GF-D8 (cell line): ENCODE data around the gene SHROOM3.

Experiments used
- DNase-seq: peaks from one replicate; lab custom pipeline; 2025; lab: John Stamatoyannopoulos, UW

The SHROOM3 gene

GRCh38 chr4:76494243-76494642 is 59.2 kb downstream of the SHROOM3 start:
- DNase-seq: no peak

GRCh38 chr4:76494871-76495590 is 60.0 kb downstream of the SHROOM3 start:
- no peak for DNase-seq

- DNase-seq: no peak
Observed at GRCh38 chr4:76498550-76498949, 63.5 kb downstream of the SHROOM3 start.

- no peak for DNase-seq
Observed at GRCh38 chr4:76499461-76499860, 64.4 kb downstream of the SHROOM3 start.

GRCh38 chr4:76502886-76503285 is 67.9 kb downstream of the SHROOM3 start:
- no peak for DNase-seq

GRCh38 chr4:76504613-76505465 is 69.8 kb downstream of the SHROOM3 start:
- no peak for DNase-seq

- no peak for DNase-seq
Observed at GRCh38 chr4:76511947-76512346, 76.9 kb downstream of the SHROOM3 start.

GRCh38 chr4:76513482-76513881 is 78.5 kb downstream of the SHROOM3 start:
- no peak for DNase-seq

GRCh38 chr4:76514087-76514486 is 79.1 kb downstream of the SHROOM3 start:
- no peak for DNase-seq

- no peak for DNase-seq
Observed at GRCh38 chr4:76515975-76516843, 81.2 kb downstream of the SHROOM3 start.

- DNase-seq: no peak
Observed at GRCh38 chr4:76518241-76518640, 83.2 kb downstream of the SHROOM3 start.

GRCh38 chr4:76523593-76523992 is 88.6 kb downstream of the SHROOM3 start:
- no peak for DNase-seq

GRCh38 chr4:76525751-76526150 is 90.7 kb downstream of the SHROOM3 start:
- no peak for DNase-seq

- no peak for DNase-seq
Observed at GRCh38 chr4:76526585-76526990, 91.6 kb downstream of the SHROOM3 start.

GRCh38 chr4:76527666-76528065 is 92.6 kb downstream of the SHROOM3 start:
- DNase-seq: no peak

- no peak for DNase-seq
Observed at GRCh38 chr4:76531597-76531996, 96.6 kb downstream of the SHROOM3 start.

- DNase-seq: no peak
Observed at GRCh38 chr4:76532805-76533204, 97.8 kb downstream of the SHROOM3 start.

- no peak for DNase-seq
Observed at GRCh38 chr4:76533314-76533713, 98.3 kb downstream of the SHROOM3 start.

GRCh38 chr4:76535603-76536372 is 100.8 kb downstream of the SHROOM3 start:
- no peak for DNase-seq

GRCh38 chr4:76536373-76536689 is 101.3 kb downstream of the SHROOM3 start:
- no peak for DNase-seq

GRCh38 chr4:76538296-76538695 is 103.3 kb downstream of the SHROOM3 start:
- DNase-seq: no peak

GRCh38 chr4:76539979-76540378 is 105.0 kb downstream of the SHROOM3 start:
- DNase-seq: no peak
